Hippocampal formation (tissue), 2 donors: ENCODE data around the gene PLVAP.
A peak's percentile ranks its signal among the peaks of the same experiment; 100 is the strongest.

ENCODE experiments used
- DNase-seq, 2 donors: peaks; one replicate each; lab custom pipeline; 2025; lab: John Stamatoyannopoulos, UW

Gene PLVAP

GRCh38 chr19:17333611-17334413 is 43.3 kb downstream of the PLVAP start:
- no peak for DNase-seq

GRCh38 chr19:17332677-17333581 is 44.2 kb downstream of the PLVAP start:
- peak in 1 of 2 donors; percentile 13 for DNase-seq

- DNase-seq = no peak
Measured at GRCh38 chr19:17332360-17332676, 44.8 kb downstream of the PLVAP start.

GRCh38 chr19:17331045-17331558 is 46.0 kb downstream of the PLVAP start:
- no peak for DNase-seq

GRCh38 chr19:17330262-17331044 is 46.7 kb downstream of the PLVAP start:
- no peak for DNase-seq

- DNase-seq = no peak
Measured at GRCh38 chr19:17329366-17330261, 47.5 kb downstream of the PLVAP start.

- no peak for DNase-seq
Measured at GRCh38 chr19:17328517-17329365, 48.4 kb downstream of the PLVAP start.

- no peak for DNase-seq
Measured at GRCh38 chr19:17327654-17328516, 49.3 kb downstream of the PLVAP start.

GRCh38 chr19:17327068-17327653 is 50.0 kb downstream of the PLVAP start:
- no peak for DNase-seq

- no peak for DNase-seq
Measured at GRCh38 chr19:17326595-17326966, 50.6 kb downstream of the PLVAP start.

GRCh38 chr19:17325881-17326594 is 51.1 kb downstream of the PLVAP start:
- DNase-seq = peak; percentile 43 to 53

GRCh38 chr19:17325133-17325532 is 52.0 kb downstream of the PLVAP start:
- no peak for DNase-seq

- no peak for DNase-seq
Measured at GRCh38 chr19:17324357-17325114, 52.6 kb downstream of the PLVAP start.

GRCh38 chr19:17323964-17324332 is 53.2 kb downstream of the PLVAP start:
- no peak for DNase-seq

GRCh38 chr19:17323300-17323963 is 53.7 kb downstream of the PLVAP start:
- no peak for DNase-seq

GRCh38 chr19:17322854-17323253 is 54.3 kb downstream of the PLVAP start:
- no peak for DNase-seq
